Non-pigmented ciliary epithelial cell (primary cell): ENCODE results near the gene IRGQ.
"Not testable (repeated sequence)": the region's sequence is repeated elsewhere in the genome, so short reads cannot be mapped to it uniquely, and the experiment has no call there.

Source experiments
- DNase-seq: peaks from one replicate; pipeline ENCODE4 v3.0.0-alpha.2; 2010; ENCODE audit warnings: low read depth

IRGQ gene

DNA sequence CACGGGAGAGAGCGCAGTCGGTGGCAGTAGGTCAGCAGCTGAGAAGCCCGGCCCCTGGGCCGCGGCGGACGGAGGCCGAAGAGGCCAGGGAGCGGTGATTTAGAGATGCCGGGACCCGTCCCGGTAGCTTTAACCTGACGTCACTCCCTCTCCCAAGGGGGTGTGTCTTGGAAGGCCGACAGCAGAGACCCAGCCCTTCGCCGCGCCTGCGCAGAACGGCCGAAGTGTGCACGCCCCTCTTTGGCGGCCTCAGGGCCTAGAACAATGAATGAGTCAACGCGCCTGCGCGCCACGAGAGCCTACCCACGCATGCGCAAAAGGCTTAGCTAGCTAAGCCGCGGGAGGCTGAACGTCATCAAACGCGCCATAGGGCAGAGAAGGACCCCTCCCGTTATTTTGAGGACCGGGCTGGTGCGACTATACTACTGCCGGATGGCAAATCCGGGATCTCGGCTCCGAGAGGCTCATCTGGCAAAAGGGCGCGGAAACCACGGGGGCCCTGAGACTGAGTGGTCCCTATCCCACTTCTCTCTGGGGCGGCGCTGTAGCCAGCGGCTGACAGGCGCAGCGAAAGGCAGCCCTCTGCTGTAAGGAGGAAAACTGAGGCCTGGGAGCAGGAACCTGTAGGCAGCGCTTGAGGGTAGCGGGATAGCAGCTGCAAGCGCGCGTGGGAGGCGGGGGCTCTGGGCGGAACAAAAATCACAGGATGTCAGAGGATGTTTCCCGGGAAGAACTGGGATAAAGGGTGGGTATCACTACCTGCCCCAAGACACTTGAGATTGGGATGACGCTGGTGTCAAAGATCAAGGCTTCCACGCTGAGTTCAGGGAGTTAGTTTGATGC lies at the start of gene IRGQ, which contains the start of gene ZNF576:
Gene IRGQ, minus strand, starts transcription at position 136 of the 843 bp plus-strand sequence. CDS start 796 bp downstream, outside the sequence.
Gene ZNF576, plus strand, starts transcription at position 597 of the 843 bp plus-strand sequence. CDS start 514 bp downstream, outside the sequence.
- DNase-seq, result peak; percentile 95

DNA sequence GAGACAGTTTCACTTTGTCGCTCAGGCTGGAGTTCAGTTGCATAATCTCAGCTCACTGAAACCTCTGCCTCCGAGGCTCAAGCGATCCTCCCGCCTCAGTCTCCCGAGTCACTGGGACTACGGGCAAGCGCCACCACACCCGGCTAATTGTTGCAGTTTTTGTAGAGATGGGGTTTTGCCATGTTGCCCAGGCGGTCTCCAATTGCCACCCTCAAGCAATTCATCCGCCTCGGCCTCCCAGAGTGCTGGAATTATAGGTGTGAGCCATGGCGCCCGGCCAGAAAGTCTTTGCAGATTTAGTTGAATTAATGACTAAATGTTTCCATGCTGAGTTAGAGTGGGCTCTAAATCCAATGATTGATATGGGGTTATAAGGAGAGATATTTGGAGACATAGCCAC lies 48.2 kb upstream of the IRGQ start:
- no peak for DNase-seq

DNA sequence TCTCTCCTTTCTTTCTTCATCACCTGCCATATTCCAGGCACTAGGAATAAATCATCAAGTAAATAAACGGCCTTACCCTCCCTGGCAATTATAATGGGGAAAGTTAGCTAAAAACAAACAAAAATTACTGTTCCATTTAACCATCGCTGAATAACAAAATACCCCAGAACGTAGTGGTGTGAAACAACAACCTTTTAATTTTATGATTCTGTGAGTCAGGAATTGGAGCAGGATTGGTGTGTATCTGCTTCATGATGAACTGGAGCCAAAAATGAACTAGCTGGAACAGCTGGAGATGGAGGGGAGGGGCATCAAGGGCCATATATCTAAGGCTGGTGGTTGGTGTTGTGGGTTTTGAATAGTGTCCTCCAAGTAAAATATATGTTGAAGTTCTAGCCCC lies 47.4 kb upstream of the IRGQ start:
- no peak for DNase-seq

DNA sequence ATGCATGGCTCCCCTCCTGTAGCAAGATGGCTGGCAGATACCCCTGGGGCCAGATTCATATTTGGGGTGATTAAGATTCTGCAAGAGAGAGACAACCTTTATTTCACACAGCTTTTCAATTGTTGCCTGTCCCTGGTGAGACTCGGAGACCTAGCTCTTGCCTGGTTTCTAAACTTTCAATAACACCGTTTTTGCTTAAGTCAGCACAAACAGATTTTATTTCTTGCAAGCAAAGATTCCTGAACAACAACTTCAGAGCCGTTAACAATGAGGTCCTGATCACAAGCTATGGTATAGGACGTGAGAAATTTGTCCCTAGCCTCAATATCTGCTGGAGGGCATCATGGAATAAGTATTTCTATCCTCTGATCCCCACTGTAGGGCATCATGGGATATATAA lies 46.6 kb upstream of the IRGQ start:
- DNase-seq, result no peak

DNA sequence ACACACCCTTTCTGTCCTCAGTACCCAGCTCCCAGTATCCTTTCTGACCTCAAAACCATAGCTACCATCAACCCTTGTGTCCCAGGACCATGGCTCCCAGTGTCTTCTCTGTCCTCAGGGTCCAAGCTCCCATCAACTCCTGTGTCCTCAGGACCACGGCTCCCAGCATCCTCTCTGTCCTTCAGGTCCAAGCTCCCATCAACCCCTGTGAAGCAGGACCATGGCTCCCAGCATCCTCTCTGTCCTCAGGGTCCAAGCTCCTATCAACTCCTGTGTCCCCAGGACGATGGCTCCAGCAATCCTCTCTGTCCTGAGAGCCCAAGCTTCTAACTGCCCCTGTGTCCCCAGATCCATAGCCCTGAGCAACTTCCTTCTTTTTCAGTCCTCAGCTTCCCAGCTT lies 45.4 kb upstream of the IRGQ start:
- no peak for DNase-seq

DNA sequence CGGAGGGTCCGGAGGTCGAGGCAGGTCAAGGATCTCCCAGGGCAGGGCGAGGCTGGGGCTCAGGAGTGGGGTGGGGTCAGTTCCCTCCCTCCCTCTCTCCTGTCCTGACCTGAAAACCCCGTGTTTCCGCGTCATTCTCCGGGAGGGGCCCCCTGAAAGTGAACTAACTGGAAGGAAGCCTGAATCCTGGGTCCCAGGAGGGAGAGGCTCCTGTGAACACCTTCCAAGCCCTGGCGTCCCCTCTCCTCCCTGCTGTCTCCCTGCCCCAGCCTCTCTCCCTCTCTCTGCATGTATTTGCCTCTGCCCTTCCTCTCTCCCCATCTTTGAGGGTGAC lies 44.5 kb upstream of the IRGQ start:
- no peak for DNase-seq

GRCh38 chr19:43639519-43640423 lies 43.8 kb upstream of the IRGQ start, which contains the start of gene CADM4:
TSS of gene CADM4 (minus strand) at chr19:43639850. CDS start at chr19:43639790, 60 bp downstream.
- DNase-seq, result no peak

GRCh38 chr19:43638995-43639518 lies 43.1 kb upstream of the IRGQ start:
- DNase-seq, result no peak

GRCh38 chr19:43638214-43638994 lies 42.5 kb upstream of the IRGQ start:
- no peak for DNase-seq

DNA sequence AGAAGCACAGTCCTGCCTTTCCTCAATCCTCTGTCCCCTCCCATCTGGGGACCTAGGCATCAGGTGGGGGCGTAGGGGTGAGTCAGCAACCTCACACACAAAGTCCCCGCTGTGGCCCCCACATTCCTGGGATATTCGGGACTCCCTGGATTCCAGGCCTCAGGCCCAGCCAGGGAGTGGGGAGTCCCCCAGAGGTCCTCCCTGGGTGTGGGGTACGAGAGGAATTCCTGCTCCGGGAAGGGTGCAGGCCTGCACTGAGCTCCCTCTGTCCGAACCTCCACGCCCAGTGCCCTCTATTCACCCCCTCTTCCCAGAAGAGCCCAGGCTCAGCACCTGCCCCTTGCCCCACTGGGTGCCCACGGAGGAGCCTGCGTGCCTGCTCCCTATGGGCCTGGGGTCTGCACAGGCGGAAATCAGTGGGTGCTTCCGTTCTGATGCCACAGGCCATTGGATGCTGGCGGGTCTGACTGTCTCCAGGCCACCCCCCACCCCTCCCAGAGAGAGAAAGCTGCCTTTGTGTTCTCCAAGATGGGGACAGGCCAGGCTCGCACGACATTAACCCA lies 40.3 kb upstream of the IRGQ start:
- no peak for DNase-seq

DNA sequence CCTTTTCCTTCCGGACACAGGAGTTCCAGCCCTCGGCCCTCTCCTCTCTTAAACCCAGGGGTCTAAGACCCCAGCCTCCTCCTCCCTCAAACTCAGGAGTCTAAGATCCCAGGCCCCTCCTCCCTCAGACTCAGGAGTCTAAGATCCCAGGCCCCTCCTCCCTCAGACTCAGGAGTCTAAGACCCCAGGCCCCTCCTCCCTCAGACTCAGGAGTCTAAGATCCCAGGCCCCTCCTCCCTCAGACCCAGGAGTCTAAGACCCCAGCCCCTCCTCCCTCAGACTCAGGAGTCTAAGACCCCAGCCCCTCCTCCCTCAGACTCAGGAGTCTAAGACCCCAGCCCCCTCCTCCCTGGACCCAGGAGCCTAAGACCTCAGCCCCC lies 39.6 kb upstream of the IRGQ start:
- DNase-seq, result not testable (repeated sequence)

DNA sequence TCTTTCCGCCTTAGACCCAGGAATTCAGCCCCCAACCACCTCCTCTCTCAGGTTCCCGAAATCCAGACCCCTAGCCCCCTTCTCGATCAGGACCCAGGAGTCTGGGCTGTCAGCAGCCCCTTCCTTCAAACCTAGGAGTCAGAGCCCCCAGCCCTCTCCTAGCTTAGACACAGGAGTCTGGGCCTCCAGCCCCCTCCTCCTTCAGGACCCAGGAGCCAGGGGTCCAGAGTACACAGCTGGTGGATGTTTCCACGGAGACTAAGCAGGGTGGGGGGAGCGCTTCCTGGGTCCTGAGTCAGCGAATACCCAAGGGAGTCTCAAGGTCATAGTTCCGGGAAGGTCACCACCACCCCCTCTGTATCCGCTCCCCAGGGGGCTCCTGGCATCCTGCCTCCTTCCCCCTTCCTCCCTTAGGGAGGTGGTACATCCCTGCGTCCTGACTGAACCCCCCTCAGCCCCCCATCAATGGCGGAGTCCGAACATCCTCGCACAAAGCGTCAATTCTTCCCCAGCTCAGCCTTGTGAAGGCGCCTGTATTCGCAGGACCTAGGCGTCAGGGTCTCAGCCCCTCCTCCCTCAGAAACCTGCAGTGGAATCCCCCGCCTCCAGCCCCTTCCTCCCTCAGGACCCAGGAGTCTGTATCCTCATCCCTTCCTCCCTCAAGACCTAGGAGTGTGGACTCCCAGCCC lies 39.1 kb upstream of the IRGQ start:
- DNase-seq, result no peak

DNA sequence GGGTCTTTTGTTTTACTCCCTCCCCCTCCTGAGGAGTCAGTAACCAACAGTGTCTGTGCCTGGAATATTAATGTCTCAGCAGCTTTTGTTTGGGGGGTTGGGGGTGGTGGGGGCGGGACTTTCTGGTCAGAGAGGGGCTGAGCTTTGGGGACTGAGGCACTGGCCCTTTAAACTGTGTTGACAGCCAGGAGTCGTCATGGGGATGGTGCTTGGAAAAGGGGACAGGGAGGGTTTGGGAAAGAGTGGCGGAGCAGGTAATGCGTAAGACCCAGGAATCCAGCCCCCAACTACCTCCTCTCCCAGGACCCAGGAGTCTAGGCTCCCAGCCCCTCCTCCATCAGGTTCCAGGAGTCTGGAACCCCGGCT lies 38.6 kb upstream of the IRGQ start:
- no peak for DNase-seq

DNA sequence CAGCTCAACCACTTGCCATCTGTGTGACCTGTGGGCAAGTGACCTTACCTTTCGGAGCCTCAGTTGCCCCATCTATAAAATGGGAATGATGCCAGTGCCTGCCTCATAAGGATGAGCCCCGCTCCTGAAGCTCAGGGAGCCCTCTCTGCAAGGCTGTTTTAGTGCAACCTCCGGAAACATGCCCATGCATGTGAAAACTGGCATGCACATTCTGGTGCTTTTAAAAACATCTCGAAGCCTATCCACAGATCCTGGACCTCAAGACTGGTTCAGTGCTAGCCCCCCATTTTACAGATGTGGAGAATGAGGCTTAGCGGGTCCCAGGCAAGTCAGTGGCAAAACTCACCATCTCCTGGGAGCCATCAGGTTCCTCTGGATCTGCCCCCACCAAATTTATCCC lies 38.1 kb upstream of the IRGQ start:
- DNase-seq, result no peak

DNA sequence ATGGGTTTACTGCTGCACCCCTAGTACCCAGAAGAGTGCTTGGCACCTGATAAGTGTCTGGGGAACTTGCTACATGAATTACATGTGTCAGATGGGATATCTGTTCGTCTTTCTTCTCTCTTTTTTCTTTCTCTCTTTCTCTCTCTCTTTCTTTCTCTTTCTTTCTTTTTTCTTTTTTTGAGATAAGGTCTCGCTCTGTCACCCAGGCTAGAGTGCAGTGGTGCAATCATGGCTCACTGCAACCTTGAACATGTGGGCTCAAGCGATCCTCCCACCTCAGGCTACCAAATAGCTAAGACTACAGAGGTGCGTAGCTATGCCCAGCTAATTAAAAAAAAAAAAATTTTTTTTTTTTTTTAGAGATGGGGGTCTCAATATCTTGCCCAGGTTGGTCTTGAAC lies 37.6 kb upstream of the IRGQ start:
- no peak for DNase-seq

DNA sequence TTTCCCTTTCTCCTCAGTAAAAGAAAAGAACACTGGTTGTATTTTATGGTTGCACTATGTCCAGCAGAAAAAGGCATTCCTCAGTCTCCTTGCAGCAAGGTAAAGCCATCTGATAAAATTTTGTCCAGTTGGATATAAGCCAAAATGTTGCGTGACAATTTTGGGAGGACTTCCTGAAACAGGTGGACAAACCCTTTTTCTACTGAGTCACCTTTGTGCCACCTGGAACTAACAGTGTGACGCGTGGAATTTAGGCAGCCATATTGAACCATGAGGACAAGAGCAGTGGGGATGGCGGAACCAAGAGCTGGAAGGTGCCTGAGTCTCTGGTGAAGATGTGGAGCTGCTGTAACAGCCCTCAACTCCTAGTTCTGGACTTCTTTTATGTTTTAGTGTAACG lies 35.6 kb upstream of the IRGQ start:
- no peak for DNase-seq

- no peak for DNase-seq
Measured at GRCh38 chr19:43628646-43629326, 32.9 kb upstream of the IRGQ start.

GRCh38 chr19:43626838-43627237 lies 30.9 kb upstream of the IRGQ start:
- no peak for DNase-seq

DNA sequence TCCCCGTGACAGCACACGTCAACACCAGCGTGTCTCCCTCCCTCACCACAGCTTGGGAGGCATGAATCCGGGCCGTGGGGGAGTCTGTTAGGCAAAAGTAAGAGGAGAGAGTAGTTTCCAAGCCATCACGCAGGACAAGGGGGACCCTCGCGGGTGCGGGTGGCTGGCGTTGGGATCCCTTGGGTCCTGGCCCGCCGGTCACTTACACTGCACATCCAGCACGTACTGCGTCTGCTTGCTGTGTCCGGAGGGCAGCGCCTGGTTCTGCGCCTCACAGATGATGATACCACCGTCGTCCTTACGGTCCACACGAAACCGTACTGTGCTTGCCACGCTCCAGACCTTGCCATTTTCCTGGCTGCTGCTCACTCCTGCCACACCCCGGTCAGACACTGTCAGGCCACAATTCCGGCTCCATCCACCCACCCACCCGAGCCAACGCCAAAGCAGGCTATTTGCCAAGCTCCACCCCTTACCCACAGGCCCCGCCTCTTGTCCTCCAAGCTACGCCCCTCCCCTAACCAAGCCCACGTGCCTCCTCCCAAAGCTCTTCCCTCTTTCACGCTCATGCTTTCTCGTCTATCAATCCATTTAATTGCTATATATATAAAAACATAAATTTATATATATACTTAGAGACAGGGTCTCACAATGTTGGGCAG lies 30.1 kb upstream of the IRGQ start:
- no peak for DNase-seq

DNA sequence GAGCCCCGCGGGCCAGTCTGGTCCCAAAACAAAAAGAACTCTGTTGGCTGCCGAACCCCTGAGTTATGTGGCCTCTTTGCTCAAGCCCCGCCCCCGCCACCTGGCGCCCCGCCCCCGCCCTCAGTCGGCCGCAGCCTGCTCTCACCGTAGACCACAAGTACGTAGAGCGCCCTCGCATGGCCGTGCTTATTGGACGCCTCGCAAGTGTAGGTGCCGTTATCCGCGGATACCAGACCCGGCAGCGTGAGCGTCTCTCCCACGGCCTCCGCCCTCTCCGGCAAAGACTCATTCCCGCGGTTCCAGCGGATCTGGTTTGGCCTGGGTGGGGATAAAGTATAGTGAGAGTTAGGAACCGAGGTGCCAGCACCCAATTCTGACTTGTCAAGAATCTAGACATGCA lies 29.0 kb upstream of the IRGQ start:
- DNase-seq, result no peak
